Muscle of leg (tissue), 11 donors: Measurements from ENCODE around the gene PLSCR3. TPM values are rescaled to one million over a fixed set of nuclear protein-coding genes. Genes with fewer than 3 reads are reported as not detected.

Experiments used
- DNase-seq: peaks from one replicate; pipeline ENCODE4 v3.0.0; 2013
- H3K27ac ChIP-seq: one replicate; pipeline ENCODE4 v1.5.1; 2013; ENCODE audit warnings: mild to moderate bottlenecking, low read length, control low read depth
- H3K27me3 ChIP-seq: one replicate; pipeline ENCODE4 v1.6.1; 2013; ENCODE audit warnings: low read length; ENCODE audit not compliant: control insufficient read depth, insufficient read depth
- H3K36me3 ChIP-seq: one replicate; pipeline ENCODE4 v1.6.1; 2013; ENCODE audit warnings: low read length; ENCODE audit not compliant: control insufficient read depth, insufficient read depth
- H3K4me1 ChIP-seq: one replicate; pipeline ENCODE4 v1.6.1; 2013; ENCODE audit warnings: low read length; ENCODE audit not compliant: control insufficient read depth, insufficient read depth
- H3K4me3 ChIP-seq: one replicate; pipeline ENCODE4 v1.5.1; 2013; ENCODE audit warnings: low read length, control low read depth
- H3K9me3 ChIP-seq: replicated peaks from 2 replicates; pipeline ENCODE4 v1.6.1; 2013; ENCODE audit warnings: low read depth, low read length; ENCODE audit not compliant: control insufficient read depth
- WGBS: methylation state at CpG from one replicate; pipeline ENCODE4 v1.1.5; 2013; ENCODE audit warnings: missing lambda C conversion rate; ENCODE audit not compliant: insufficient coverage; 5-methylcytosine and 5-hydroxymethylcytosine counted together
- polyA plus RNA-seq, 8 donors: library from polyadenylated mRNA; unstranded; fragments of 120-200 nt; gene quantifications; one replicate each; pipeline versions ENCODE4 v1.2.1 to v1.2.3, GENCODE V29; 2013; ENCODE audit warnings: inconsistent platforms in 1 of 8, low replicate concordance in 1 of 8; ENCODE audit not compliant: insufficient read length in 8 of 8, insufficient read depth in 1 of 8
- total RNA-seq: library from RNA; stranded (reverse); fragments of 120-200 nt; gene quantifications from one replicate; pipeline ENCODE4 v1.2.4, GENCODE V29; 2013

PLSCR3 gene
- total and polyA plus RNA-seq, 9 donors, result 14.2 to 38.9 (median 29.6) TPM

DNA sequence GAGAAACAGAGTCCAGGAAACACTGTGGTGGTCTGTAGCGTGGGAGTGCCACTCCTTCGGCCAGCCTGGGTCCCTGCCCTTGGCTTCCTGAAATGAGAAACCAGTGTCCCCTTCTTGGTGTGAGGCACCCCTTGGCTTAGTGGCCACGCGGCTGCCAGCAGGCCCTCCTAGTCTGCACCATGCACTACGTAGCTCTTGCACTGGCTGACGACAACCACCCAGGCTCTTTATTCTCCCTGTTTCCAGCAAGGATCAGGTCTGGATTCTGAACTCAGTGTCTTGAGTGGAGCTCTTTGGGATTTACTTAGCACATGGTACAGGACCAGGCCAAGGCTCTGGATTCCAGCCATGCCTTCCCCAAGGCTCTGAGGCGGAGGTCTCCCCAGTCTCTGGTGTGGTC lies 33.2 kb upstream of the PLSCR3 start:
- no peaks in the 10 kb centered on the region for H3K9me3 ChIP-seq
- H3K36me3 ChIP-seq, result no peaks in the 10 kb centered on the region
- 89% methylated on average over 1 of the region's 7 CpGs for WGBS
- H3K27me3 ChIP-seq, result no peaks in the 10 kb centered on the region
- no peak overlapping the region for H3K4me3 ChIP-seq
- no peak for DNase-seq
- H3K4me1 ChIP-seq, result no peaks in the 10 kb centered on the region
- no peak overlapping the region for H3K27ac ChIP-seq

GRCh38 chr17:7426896-7427489 lies 32.7 kb upstream of the PLSCR3 start:
- 88% methylated on average over 27 of the region's 29 CpGs for WGBS
- Histone ChIP-seq H3K27ac (no peak overlapping the region), H3K36me3 (no peaks in the 10 kb centered on the region)

DNA sequence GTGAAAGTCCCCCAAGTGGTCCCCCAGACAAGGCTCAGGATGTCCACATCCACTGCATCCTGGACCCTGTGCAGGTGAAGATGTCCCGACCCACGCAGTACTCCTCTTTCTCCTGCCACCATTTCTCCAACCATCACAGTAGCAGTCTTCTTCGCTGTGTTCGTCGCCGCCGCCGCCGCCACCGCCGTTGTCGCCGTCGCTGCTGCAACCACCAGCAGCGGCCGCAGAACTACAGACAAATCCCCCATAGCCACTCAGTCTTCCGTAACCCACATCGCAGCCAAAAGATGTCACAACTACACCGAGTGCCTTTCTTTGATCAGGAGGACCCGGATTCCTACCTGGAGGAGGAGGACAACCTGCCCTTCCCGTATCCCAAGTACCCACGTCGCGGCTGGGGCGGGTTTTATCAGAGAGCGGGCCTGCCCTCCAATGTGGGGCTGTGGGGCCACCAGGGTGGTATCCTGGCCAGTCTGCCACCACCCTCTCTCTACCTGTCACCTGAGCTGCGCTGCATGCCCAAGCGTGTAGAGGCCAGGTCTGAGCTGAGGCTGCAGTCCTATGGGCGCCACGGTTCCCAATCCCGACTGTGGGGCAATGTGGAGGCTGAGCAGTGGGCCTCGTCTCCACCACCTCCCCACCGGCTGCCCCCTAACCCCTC lies 32.0 kb upstream of the PLSCR3 start:
- H3K4me1 ChIP-seq, result no peaks in the 10 kb centered on the region
- no peak overlapping the region for H3K4me3 ChIP-seq
- WGBS, result 90% methylated on average over 24 of the region's 33 CpGs
- H3K9me3 ChIP-seq, result no peaks in the 10 kb centered on the region
- no peak overlapping the region for H3K27ac ChIP-seq
- H3K27me3 ChIP-seq, result no peaks in the 10 kb centered on the region
- no peak for DNase-seq
- no peaks in the 10 kb centered on the region for H3K36me3 ChIP-seq

More at GRCh38 chr17:7426896-7427489, 32.7 kb upstream of the PLSCR3 start:
- Histone ChIP-seq H3K4me3 (no peak overlapping the region), H3K27me3 (no peaks in the 10 kb centered on the region), H3K4me1 (no peaks in the 10 kb centered on the region), H3K9me3 (no peaks in the 10 kb centered on the region)
- DNase-seq, result no peak

DNA sequence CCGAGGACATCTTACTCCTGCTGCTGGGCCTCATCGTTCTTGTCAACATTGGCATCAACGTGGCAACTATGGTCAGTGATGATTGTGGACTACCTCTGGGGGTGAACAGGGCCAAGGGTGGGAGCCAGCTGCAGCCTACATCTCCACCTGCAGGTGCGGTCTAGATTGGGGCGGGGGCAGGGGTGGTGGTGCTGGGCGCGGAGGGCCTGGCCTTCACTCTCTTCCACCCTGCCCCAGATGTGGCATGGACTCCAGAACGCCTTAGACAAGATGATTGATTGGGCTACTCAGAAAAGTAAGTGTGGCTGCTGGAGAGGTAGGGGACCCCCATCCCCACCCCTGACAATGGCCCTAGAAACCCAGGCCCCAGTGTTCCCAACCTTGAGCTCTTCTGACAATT lies 31.4 kb upstream of the PLSCR3 start:
- 95% methylated on average over 3 of the region's 8 CpGs for WGBS
- Histone ChIP-seq H3K4me3 (no peak overlapping the region), H3K27me3 (no peaks in the 10 kb centered on the region), H3K4me1 (no peaks in the 10 kb centered on the region), H3K36me3 (no peaks in the 10 kb centered on the region), H3K27ac (no peak overlapping the region), H3K9me3 (no peaks in the 10 kb centered on the region)
- DNase-seq, result no peak

DNA sequence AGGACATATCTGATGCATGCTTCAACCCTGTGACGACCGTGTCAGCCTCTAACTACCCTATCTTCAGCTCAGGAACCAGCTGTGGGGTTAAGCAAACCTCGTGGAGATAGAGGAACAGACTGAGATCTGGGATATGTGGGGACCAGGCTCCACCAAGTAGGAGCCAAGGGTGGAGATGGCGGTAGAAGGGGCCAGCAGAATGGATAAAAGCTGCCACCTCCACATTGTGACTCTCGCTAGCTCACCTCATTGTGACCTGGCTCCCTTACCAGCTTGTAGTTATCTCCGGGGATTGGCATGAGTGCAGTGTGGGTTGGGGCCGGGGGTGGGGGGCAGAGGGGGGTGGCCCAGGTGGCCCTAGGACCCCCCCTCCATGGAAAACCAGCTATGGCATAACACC lies 31.0 kb upstream of the PLSCR3 start, which contains the start of gene SPEM2:
Gene SPEM2 (plus strand): TSS at position 301 of the 400 bp plus-strand sequence. CDS start 73 bp downstream, at position 374.
- H3K9me3 ChIP-seq, result no peaks in the 10 kb centered on the region
- no CpG with 5 or more reads among the region's 7 CpGs for WGBS
- H3K4me1 ChIP-seq, result no peaks in the 10 kb centered on the region
- H3K27ac ChIP-seq, result no peak within 1 kb of the TSS
- no peak for DNase-seq
- no peaks in the 10 kb centered on the region for H3K27me3 ChIP-seq
- no peak within 1 kb of the TSS for H3K4me3 ChIP-seq
- no peaks in the 10 kb centered on the region for H3K36me3 ChIP-seq

DNA sequence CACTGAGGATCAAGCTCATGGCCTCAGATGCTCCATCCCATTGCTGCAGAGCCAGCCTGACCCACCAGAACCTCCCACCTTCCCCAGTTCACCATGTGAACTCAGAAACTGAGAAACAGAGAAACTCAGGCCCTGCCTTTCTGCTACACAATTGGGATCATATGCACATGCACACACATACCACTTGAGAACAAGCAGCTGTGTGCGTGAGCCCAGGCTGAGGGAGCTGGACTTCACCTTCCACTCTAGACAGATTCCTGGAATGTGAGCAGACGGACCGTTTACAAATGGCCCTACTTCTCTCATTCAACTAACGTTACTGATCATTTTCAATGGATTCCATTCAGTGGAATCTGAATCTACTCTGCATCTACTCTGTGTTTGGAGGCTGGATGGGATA lies 29.4 kb upstream of the PLSCR3 start:
- WGBS, result 20% methylated on average over 1 of the region's 4 CpGs
- no peaks in the 10 kb centered on the region for H3K27me3 ChIP-seq
- H3K4me1 ChIP-seq, result no peaks in the 10 kb centered on the region
- no peak for DNase-seq
- no peaks in the 10 kb centered on the region for H3K36me3 ChIP-seq
- no peak overlapping the region for H3K27ac ChIP-seq
- no peaks in the 10 kb centered on the region for H3K9me3 ChIP-seq
- H3K4me3 ChIP-seq, result no peak overlapping the region

GRCh38 chr17:7421186-7421585 lies 26.9 kb upstream of the PLSCR3 start:
- Histone ChIP-seq H3K27me3 (no peaks in the 10 kb centered on the region), H3K36me3 (peaks cover 4% of the 10 kb centered on the region), H3K4me1 (no peaks in the 10 kb centered on the region), H3K9me3 (no peaks in the 10 kb centered on the region), H3K27ac (no peak overlapping the region), H3K4me3 (no peak overlapping the region)
- DNase-seq, result no peak
- 84% methylated on average over 14 of the region's 16 CpGs for WGBS

- 66% methylated on average over 15 of the region's 17 CpGs for WGBS
- no peak within 1 kb of the TSS for H3K4me3 ChIP-seq
- H3K9me3 ChIP-seq, result no peaks in the 10 kb centered on the region
- no peak within 1 kb of the TSS for H3K27ac ChIP-seq
- no peaks in the 10 kb centered on the region for H3K4me1 ChIP-seq
- DNase-seq, result no peak
- peaks cover 12% of the 10 kb centered on the region for H3K36me3 ChIP-seq
- no peaks in the 10 kb centered on the region for H3K27me3 ChIP-seq
Observed at GRCh38 chr17:7419819-7420610, 25.7 kb upstream of the PLSCR3 start, which contains the start of gene SPEM1. TSS of gene SPEM1 (plus strand) at chr17:7420324. CDS start at chr17:7420385, 61 bp downstream.

GRCh38 chr17:7418472-7419152 lies 24.3 kb upstream of the PLSCR3 start:
- no peaks in the 10 kb centered on the region for H3K4me1 ChIP-seq
- 49% methylated on average over 3 of the region's 18 CpGs for WGBS

More at GRCh38 chr17:7418472-7419152, 24.3 kb upstream of the PLSCR3 start:
- Histone ChIP-seq H3K4me3 (no peak overlapping the region), H3K36me3 (peaks cover 13% of the 10 kb centered on the region), H3K27ac (no peak overlapping the region), H3K9me3 (no peaks in the 10 kb centered on the region), H3K27me3 (no peaks in the 10 kb centered on the region)
- DNase-seq, result no peak
